HAP-1 (cell line): ENCODE results near the gene TIPARP.
"Not testable (repeated sequence)": the region's sequence is repeated elsewhere in the genome, so short reads cannot be mapped to it uniquely, and the experiment has no call there.

Experiments
- DNase-seq, 2 experiments: peaks; one replicate each; pipeline ENCODE4 v3.0.0-alpha.2; 2016 to 2020; ENCODE audit warnings: low spot score in 2 of 2
- H3K27me3 ChIP-seq: fragments of 250-450 bp; sonication (Bioruptor Pico); 2 replicates; pipeline ENCODE4 v1.5.1; 2020; ENCODE audit warnings: low read depth, mild to moderate bottlenecking, moderate library complexity
- H3K36me3 ChIP-seq: fragments of 250-450 bp; sonication (Bioruptor Pico); replicated peaks from 2 replicates; pipeline ENCODE4 v1.5.1; 2020; ENCODE audit warnings: mild to moderate bottlenecking
- H3K4me1 ChIP-seq: fragments of 250-450 bp; sonication (Bioruptor Pico); 2 replicates; pipeline ENCODE4 v1.5.1; 2020; ENCODE audit warnings: mild to moderate bottlenecking
- H3K4me3 ChIP-seq: fragments of 250-450 bp; sonication (Bioruptor Pico); 2 replicates; pipeline ENCODE4 v1.5.1; 2020; ENCODE audit warnings: mild to moderate bottlenecking, moderate library complexity
- H3K9me3 ChIP-seq: fragments of 250-450 bp; sonication (Bioruptor Pico); 2 replicates; pipeline ENCODE4 v1.5.1; 2020; ENCODE audit warnings: mild to moderate bottlenecking, moderate library complexity
- in situ Hi-C: fragments of 300-500 bp; cut with MboI; formaldehyde crosslinking; loops from 3 replicates; pipeline ENCODE4 v1.14.3; 2020; ENCODE audit warnings: low sequenced_read_pairs, inconsistent platforms, mixed read lengths

Gene TIPARP

DNA sequence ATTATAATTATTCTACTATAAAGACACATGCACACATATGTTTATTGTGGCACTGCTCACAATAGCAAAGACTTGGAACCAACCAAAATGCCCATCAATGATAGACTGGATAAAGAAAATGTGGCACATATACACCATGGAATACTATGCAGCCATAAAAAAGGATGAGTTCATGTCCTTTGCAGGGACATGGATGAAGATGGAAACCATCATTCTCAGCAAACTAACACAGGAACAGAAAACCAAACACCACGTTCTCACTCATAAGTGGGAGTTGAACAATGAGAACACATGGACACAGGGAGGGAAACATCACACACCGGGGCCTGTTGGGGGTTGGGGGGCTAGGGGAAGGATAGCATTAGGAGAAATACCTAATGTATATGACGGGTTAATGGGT, 62.7 kb downstream of the TIPARP start:
- DNase-seq, H3K36me3 ChIP-seq, H3K4me3 ChIP-seq, H3K4me1 ChIP-seq, in situ Hi-C loops, H3K9me3 ChIP-seq, H3K27me3 ChIP-seq: not testable (repeated sequence)

DNA sequence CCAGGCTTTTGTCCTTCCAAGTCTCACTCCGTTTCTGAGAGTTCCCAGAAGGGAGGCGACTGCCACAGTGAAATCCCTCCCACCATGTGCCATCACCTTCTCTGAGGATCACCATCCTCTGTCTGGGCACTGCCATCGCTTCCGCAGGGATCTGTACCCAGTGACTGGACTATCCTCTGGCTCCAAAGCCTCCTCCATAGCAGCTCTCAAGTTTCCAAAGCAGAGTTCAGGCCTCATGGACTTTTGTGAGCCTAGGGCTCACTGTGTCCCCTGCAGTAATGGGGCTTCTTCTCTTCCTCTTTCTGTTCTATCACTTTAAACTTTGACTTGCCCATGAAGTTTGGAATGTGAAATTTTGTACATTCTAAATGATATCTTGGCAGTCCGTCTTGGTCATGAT, 63.9 kb downstream of the TIPARP start:
- in situ Hi-C loops, result no loop called here
- DNase-seq, result no peak
- no peaks in the 10 kb centered on the region for H3K36me3 ChIP-seq
- H3K27me3 ChIP-seq, result no peaks in the 10 kb centered on the region
- no peak overlapping the region for H3K4me3 ChIP-seq
- H3K9me3 ChIP-seq, result no peaks in the 10 kb centered on the region
- H3K4me1 ChIP-seq, result no peaks in the 10 kb centered on the region

DNA sequence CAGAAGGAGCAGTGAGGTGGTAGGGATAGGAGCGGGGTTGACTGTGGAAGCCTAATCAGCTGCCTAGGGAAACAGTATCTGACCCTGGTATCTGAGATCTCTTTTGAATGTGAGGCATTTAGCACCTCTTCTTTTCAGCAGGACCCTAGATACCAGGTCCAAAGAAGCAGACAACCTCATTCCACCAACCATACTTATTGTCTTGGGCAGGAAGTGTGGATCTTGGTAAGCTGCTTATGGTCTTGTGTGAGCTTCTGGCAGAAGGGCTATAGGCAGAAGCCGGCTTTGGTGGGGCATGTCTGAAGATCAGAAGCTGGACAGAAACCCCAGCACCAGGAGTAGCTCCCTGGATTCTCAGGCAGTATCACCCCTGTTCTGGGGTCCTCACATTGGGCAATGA, 65.6 kb downstream of the TIPARP start:
- in situ Hi-C loops, result no loop called here
- H3K36me3 ChIP-seq, result no peaks in the 10 kb centered on the region
- H3K4me1 ChIP-seq, result no peaks in the 10 kb centered on the region
- H3K4me3 ChIP-seq, result no peak overlapping the region
- no peaks in the 10 kb centered on the region for H3K27me3 ChIP-seq
- DNase-seq, result no peak
- no peaks in the 10 kb centered on the region for H3K9me3 ChIP-seq

DNA sequence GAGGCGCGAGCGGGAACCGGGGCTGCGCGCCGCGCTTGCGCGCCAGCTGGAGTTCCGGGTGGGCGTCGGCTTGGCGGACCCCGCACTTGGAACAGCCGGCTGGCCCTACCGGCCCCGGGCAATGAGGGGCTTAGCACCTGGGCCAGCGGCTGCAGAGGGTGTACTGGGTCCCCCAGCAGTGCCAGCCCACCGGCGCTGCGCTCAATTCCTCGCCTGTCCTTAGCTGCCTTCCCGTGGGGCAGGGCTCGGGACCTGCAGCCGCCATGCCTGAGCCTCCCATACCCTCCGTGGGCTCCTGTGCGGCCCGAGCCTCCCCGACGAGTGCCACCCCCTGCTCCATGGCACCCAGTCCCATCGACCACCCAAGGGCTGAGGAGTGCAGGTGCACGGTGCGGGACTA, 66.2 kb downstream of the TIPARP start:
- H3K27me3 ChIP-seq, H3K4me3 ChIP-seq, H3K4me1 ChIP-seq, H3K36me3 ChIP-seq, H3K9me3 ChIP-seq, in situ Hi-C loops, DNase-seq: not testable (repeated sequence)

DNA sequence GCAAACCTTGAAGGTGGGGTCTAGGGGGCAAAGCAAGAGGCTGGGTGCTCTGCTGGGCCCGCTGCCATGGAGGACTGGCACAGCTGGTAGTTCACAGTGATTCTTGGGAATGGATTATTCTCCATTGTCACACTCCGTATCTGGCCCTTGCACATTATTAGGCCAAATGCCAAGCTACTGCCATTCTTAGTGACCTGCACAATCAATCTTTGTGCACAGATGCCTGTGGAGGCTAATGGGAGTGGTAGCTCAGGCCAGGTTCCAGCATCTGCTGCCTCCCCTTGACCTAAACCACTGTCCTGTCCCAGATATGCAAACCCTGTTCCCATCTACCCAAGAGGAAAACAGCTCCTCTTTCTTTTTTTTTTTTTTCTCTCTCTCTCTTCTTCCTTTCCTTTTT, 67.5 kb downstream of the TIPARP start:
- in situ Hi-C loops, result no loop called here

DNA sequence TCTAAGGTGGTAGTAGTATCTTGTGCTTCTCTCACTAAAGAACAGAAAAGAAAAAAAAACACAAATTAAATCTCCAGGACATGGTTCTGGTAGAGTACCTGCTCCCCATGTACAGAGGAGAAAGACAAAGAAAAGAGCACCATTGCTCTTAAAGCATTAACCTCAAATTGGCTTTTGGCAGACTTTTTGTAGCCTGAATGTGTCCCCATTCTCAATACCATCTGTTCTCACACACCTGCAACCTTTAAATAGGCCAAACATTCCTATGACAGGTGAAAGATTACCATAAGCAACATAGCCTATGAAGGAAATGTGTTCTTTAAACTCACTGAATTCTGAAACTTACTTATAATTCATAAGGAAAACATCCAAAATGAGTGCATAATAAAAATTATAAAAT, 68.0 kb downstream of the TIPARP start:
- Histone ChIP-seq H3K4me3 (no peak overlapping the region), H3K36me3 (no peaks in the 10 kb centered on the region), H3K27me3 (no peaks in the 10 kb centered on the region), H3K4me1 (no peaks in the 10 kb centered on the region), H3K9me3 (no peaks in the 10 kb centered on the region; the same call in 1 of the 2 replicates)
- DNase-seq, result no peak
- in situ Hi-C loops, result no loop called here

More for the DNA sequence above, 67.5 kb downstream of the TIPARP start:
- no peaks in the 10 kb centered on the region for H3K4me1 ChIP-seq
- H3K27me3 ChIP-seq, result no peaks in the 10 kb centered on the region
- DNase-seq, result no peak
- no peaks in the 10 kb centered on the region for H3K36me3 ChIP-seq
- no peak overlapping the region for H3K4me3 ChIP-seq
- no peaks in the 10 kb centered on the region for H3K9me3 ChIP-seq

DNA sequence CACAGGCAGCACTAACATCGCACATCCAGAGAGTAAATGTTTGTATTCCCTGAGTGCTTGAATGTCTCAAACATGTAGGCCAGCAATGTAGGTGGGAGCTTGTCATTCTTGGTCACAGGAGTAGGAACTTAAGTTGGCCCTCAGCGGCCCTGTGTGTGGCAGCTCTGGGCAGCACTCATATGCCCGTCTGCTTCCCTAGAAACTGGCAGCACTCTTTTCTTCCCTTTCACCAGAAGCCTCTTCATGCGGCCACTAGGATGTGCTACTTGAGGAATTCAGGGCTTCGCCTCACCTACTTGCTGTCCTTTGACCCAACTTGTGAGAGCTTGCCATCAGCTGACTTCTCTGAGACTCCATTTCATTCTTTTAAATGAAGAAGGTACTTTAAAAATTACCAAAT, 69.5 kb downstream of the TIPARP start:
- Histone ChIP-seq H3K27me3 (no peaks in the 10 kb centered on the region), H3K4me3 (no peak overlapping the region), H3K9me3 (no peaks in the 10 kb centered on the region; the same call in 1 of the 2 replicates), H3K4me1 (no peaks in the 10 kb centered on the region), H3K36me3 (no peaks in the 10 kb centered on the region)
- no peak for DNase-seq
- in situ Hi-C loops, result no loop called here

DNA sequence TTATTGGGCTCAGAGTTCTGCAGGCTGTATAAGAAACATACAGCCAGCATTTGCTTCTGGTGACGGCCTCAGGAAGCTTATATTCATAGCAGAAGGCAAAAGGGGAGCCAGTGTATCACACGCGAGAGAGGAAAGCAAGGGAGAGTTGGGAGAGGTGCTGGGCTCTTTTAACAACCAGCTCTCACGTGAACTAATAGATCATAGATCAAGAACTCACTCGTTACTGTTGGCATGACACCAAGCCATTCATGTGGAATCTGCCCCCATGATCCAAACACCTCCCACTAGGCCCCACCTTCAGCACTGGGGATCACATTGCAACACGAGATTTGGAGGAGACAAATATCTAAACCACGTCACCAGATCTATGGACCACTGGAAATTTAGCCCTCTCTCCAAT, 70.2 kb downstream of the TIPARP start:
- DNase-seq, result no peak
- H3K27me3 ChIP-seq, result no peaks in the 10 kb centered on the region
- H3K4me3 ChIP-seq, result no peak overlapping the region
- no peaks in the 10 kb centered on the region for H3K36me3 ChIP-seq
- in situ Hi-C loops, result no loop called here
- H3K9me3 ChIP-seq, result no peaks in the 10 kb centered on the region; the same call in 1 of the 2 replicates
- no peaks in the 10 kb centered on the region; the same call in 1 of the 2 replicates for H3K4me1 ChIP-seq

DNA sequence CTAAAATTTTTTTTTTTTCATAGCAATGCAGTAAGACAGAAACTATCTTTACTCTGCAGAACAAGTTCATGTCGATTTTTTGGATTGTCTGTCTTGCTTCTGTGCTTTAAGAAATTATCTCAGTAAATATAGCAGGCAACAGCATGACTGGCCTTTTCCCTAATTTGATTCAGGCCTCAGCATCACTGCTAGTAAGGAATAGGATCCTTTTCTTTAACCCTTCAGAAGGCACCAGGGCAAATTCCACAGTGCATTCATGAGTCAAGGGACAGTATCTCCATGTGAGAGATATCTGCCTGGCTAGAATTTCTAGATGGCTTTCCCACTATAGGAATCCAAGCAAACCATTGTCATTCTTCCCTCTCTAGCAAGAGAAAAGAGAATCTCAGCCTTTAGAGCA, 71.4 kb downstream of the TIPARP start:
- in situ Hi-C loops, result no loop called here
- Histone ChIP-seq H3K4me1 (peaks cover 3% of the 10 kb centered on the region), H3K4me3 (no peak overlapping the region), H3K27me3 (no peaks in the 10 kb centered on the region), H3K36me3 (no peaks in the 10 kb centered on the region), H3K9me3 (no peaks in the 10 kb centered on the region; the same call in 1 of the 2 replicates)
- DNase-seq, result no peak

DNA sequence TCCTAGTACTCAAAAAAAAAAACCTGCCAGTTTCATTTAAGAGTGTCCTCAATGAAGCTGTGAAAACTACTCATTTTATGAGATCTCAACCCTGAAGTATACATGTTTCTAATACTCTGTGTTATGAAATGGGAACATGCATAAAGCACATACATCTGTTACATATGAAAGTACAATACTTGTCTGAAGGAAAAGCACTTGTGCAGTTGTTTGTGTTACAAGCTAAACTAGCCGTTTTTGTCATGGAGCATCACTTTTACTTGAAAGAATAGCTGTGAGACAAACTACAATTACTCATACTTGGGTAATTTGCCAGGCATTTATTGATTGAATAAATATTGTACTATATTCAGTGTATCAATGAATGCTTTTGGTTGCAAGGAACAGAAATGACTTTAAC, 72.7 kb downstream of the TIPARP start:
- no peaks in the 10 kb centered on the region for H3K27me3 ChIP-seq
- no peaks in the 10 kb centered on the region for H3K36me3 ChIP-seq
- in situ Hi-C loops, result no loop called here
- no peaks in the 10 kb centered on the region; the same call in 1 of the 2 replicates for H3K9me3 ChIP-seq
- no peak overlapping the region for H3K4me3 ChIP-seq
- DNase-seq, result no peak
- peaks cover 3% of the 10 kb centered on the region for H3K4me1 ChIP-seq

DNA sequence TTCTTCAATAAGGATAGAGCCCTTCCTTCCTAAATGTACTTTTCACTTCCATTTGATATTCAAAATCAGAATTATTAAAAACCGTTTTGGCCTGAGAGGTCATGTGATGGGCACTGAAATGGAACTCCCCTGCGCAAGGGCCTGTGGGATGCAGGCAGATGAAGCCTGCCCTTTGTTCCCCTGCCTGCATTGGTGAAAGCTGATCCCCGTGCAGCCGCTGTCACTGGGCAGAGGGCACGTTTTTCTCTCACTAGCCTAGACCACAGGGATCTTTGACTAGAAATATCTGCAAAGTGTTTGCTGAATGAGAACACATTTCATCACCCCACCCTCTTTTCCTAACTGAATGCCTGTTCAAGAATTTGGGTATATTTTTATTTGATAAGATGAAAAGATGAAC, 74.9 kb downstream of the TIPARP start:
- no peaks in the 10 kb centered on the region; the same call in 1 of the 2 replicates for H3K9me3 ChIP-seq
- no peak overlapping the region for H3K4me3 ChIP-seq
- no peaks in the 10 kb centered on the region for H3K36me3 ChIP-seq
- in situ Hi-C loops, result no loop called here
- H3K27me3 ChIP-seq, result no peaks in the 10 kb centered on the region
- H3K4me1 ChIP-seq, result peaks cover 3% of the 10 kb centered on the region
- DNase-seq, result no peak

DNA sequence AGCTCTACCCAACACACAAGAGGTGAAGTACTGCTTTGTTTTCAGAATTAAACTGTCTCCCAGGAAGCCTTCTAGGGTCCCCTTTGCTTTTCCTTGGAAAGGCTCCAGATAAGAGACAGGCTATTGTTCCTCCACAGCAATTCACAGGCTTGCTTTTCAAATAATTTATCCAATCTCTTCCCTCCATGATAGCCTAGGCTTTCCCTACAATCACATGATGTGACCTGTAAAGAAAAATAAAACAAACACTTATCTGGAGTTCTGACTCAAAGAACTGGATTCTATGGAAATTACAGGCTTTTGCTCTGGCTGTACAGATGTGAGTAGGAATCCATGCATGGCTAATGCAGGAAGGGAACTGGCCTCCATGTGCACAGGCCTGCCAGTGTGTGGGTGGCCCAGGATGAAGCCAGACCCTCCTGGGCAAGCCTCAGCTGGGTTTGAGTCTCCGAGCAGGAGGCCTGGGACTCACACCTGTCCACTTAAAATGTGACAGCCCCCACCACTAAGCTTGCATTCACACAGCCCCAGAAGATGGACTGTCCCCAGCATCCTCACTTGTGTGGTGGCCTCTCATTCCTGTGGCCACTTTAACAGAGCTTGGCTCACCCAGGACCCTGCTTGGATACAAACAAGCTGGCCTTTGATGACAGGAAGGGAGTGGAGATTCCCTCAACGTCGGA, 75.9 kb downstream of the TIPARP start:
- in situ Hi-C loops, result no loop called here
- Histone ChIP-seq H3K4me1 (peaks cover 3% of the 10 kb centered on the region), H3K4me3 (no peak overlapping the region), H3K27me3 (no peaks in the 10 kb centered on the region), H3K9me3 (no peaks in the 10 kb centered on the region; the same call in 1 of the 2 replicates), H3K36me3 (no peaks in the 10 kb centered on the region)
- no peak for DNase-seq

DNA sequence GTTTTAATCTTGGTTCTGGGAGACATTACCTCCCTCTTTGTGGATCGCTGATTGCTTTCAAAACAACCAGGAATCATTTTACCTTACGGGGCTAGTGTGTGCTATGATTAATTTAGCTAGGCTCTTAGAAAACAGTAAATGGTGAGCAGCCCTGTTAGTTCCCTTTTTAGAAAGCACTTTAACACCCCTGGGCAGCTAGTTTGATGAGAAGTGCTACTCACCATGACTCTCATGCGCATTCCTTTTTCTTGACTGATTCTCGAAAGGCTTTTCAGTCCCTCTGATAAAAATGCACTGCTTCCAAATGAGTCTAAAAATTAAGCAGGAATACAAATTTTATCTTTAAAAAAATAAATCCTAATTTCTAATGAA, 76.5 kb downstream of the TIPARP start:
- Histone ChIP-seq H3K9me3 (no peaks in the 10 kb centered on the region; the same call in 1 of the 2 replicates), H3K4me3 (no peak overlapping the region), H3K27me3 (no peaks in the 10 kb centered on the region), H3K4me1 (peaks cover 3% of the 10 kb centered on the region), H3K36me3 (no peaks in the 10 kb centered on the region)
- in situ Hi-C loops, result no loop called here
- no peak for DNase-seq

DNA sequence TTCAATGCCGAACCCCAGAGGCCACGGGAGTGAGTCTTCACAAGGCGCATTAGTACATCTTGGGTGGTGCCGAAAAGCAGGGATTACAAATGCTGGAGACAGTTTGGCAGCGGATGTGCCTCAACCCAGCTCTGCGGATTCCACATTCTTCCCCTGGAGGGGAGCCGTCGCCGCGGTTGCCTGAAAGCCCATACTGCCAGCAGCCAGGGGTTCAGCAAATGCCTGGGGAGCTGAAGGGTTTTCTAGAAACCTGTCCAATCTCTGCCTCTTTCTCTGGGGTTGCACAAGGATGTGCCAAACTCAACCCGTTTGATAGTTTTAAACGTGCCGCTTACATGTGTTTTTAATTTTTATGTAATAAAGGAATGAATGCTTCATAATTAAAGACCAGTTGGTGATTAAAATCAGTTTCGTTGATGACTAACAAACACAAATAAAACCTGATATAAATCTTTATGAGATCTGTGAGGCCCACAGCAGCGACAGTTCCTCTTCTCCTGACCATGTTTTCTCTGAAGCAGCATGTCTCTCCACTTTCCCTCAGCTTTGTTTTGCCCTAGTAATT, 77.2 kb downstream of the TIPARP start:
- H3K36me3 ChIP-seq, result no peaks in the 10 kb centered on the region
- no peak overlapping the region for H3K4me3 ChIP-seq
- no peak for DNase-seq
- H3K9me3 ChIP-seq, result no peaks in the 10 kb centered on the region; the same call in 1 of the 2 replicates
- H3K4me1 ChIP-seq, result peaks cover 3% of the 10 kb centered on the region
- in situ Hi-C loops, result no loop called here
- H3K27me3 ChIP-seq, result no peaks in the 10 kb centered on the region
